Activated effector memory CD4-positive, alpha-beta T cell treated with anti-CD3 and anti-CD28 coated beads, Interleukin-2, amount 50 U/mL, for 16 hours (primary cell): ENCODE measurements around the gene SLC9A8.

ENCODE experiments used
- DNase-seq: peaks from one replicate; pipeline ENCODE4 v3.0.0-alpha.2; 2020

SLC9A8 gene

DNA sequence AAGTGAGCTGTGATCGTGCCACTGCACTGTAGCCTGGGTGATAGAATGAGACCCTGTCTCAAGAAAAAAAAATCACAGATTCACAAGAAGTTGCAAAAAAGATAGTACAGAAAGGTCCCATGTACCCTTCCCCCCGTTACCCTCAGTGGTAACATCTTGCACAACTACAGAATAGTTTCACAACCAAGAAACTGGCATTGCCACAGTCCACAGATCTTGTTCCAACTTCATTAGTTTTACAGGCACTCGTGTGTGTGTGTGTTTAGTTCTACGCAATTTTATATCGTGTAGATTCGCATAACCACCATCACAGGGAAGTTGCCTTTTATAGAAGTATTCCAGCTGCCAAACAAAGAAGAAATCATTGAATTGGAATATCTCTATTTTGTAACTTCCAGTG lies 83.6 kb downstream of the SLC9A8 start:
- no peak for DNase-seq

DNA sequence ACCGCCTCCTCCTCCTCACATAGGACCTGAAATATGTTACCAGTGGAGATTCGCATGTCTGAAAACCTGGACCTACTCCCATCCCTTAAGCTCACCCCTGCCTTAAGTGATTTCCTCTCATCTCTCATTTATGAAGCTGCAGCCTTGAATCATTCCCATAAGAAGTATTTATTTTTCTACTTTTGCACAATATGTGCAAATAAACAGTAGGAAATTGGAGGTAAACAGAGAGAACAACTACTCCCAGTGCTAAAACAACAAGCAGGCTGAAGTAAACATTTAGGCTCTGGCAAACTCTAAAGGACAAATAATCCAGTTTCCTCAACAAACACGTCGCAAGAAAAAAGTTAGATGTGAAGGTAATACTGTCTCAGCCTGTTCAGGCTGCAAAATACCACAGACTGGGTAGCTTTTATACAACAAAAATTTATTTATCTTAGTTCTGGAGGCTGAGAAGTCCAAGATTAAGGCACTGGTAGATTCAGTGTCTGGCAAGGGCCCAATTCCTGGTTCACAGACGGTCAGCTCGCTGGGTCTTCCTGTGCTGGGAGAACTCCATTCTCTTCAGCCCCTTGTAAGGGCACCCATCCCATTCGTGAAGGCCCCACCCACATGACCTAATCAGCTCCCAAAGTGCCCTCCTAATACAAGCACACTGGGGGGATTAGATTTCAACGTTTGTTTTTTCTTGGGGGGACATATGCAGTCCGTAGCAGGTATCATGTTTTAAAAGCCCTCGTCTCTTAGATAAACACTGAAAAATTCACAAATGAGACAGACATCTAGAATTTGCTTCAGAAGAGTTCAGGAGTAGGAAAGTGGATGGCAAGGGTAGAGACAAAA lies 87.1 kb downstream of the SLC9A8 start:
- DNase-seq, result no peak

DNA sequence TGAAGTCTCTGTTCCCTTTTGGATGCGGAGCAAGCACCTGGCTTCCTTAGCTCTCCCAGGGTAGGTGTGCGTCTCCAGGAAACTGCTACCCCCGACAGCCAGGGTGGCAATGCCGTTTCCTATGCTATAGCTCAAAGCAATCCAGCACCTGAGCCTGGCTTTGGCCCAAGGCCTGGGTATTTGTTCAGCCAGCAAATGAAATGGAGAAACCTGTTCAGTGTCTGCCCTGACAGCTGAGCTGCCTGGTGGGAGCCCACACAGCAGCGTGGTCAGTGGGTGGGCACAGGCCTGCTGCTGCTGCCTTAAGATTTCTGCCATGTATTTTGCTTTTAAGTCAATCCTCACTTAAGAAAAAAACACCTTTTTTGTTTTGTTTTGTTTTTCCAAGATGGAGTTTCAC lies 89.0 kb downstream of the SLC9A8 start:
- peak; percentile 50 for DNase-seq

DNA sequence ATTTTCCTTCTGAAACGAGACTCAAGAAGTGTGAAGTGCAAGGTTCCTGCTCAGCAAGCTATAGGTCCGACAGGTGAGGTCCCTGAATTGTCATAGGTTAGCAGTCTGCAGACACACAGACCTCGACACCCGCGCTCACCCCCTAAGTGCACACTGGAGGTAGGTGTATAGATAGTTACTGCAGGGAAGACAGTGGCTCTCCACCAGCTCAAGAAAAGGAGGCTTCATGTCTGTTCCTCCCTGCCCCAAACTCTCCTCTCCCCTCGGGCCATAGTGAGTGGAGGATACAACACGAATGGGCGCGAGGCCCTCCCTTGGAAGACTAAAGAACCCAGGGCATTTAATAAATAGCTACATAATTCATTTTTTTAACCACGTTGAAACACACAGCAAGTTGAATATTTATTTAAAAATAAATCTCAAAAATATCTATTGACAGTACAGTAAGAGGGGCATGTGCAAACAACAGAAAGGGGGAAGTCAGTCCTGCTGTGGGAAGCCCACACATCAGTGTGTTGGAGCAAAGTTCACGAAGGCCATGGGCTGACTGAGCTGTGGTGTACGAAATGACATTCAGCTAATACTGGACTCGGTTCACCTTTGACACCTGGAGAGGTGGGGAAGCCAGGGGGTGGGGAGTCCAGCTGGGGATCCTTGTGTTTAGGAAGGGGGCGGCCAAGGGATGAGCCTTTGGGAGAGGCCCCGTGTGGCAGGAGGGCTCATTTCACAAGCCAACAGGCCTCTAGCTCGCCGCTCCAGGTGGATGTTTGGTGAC lies 92.0 kb downstream of the SLC9A8 start:
- DNase-seq, result peak; percentile 43

DNA sequence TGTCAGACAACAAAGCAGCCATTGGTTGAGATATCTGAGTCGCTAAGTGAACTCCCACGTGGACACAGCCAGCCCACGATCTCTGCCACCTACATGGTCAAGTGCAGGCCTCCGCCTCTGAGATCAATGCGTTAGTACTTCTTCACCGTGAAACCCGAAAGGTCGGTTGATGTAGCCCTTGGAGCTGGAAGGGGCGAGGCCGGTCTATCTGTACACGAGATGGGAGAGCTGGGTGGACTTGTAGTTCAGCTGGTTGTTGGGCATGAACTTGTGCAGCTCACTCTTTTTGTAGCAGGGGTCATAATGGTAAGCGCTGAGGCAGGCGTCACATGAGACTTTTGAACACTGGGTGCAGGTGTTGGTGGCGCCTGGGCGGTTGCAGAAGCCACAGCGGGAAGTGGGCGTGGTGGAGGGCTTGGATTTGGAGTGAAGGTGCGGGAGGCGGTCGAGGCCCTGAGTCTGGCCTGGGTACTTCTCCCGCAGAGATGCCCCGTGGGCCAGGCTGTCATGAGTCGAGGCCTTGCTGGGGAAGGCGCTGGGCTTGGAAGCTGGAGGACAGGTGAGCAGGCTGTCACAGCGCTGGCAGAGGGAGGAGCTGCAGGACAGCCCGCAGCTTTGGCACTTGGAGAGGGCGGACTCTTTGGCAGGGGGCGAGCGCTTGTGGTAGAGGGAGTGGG lies 92.9 kb downstream of the SLC9A8 start:
- peak; percentile 60 for DNase-seq

DNA sequence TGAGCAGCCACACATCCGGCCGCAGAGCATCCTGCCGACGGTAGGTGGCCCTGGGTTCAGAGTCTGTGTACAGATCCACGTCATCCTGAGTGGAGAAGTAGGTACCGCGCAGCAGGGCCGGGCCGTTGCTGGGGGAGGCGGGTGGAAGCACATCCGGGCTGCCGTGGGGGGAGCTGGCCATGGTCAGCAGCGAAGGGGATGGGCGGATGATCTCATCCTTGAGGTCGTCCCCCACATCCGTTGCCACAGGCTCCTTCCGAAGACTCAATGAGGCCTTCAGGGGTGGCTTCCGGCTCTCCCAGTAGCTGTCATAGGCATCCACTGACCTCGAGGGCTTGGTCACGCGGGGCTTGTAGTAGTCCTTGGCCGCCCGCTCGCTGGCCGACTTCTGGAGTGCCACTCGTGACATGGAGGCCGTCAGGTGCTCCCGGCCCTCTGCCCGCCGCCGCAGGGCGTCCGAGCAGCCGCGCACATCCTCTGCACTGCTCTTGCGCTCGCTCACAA lies 93.5 kb downstream of the SLC9A8 start:
- DNase-seq, result peak; percentile 61

DNA sequence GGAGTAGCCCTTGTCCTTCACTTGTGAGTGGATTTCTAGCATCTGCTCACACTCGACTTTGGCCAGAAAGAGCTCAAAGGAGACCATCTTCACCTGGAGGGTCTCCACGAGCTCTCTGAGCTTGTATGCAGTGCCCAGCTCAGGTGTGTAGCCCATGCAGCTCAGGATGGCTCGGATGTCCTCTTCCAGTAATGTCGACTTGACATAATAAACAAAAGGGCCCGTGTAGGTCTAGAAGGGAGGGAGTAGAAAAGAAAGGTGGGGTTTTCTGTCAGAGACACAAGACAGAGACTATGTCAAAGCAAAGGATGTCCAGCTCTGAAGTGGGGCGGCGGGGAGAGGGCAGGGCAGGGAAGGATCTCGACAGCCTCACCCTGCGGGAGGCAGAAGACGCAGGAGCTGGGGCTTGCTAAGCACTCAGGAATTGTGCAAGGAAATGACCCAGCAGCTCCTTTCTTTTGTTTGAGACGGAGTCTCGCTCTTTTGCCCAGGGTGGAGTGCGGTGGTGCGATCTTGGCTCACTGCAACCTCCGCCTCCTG lies 94.1 kb downstream of the SLC9A8 start:
- DNase-seq, result no peak

DNA sequence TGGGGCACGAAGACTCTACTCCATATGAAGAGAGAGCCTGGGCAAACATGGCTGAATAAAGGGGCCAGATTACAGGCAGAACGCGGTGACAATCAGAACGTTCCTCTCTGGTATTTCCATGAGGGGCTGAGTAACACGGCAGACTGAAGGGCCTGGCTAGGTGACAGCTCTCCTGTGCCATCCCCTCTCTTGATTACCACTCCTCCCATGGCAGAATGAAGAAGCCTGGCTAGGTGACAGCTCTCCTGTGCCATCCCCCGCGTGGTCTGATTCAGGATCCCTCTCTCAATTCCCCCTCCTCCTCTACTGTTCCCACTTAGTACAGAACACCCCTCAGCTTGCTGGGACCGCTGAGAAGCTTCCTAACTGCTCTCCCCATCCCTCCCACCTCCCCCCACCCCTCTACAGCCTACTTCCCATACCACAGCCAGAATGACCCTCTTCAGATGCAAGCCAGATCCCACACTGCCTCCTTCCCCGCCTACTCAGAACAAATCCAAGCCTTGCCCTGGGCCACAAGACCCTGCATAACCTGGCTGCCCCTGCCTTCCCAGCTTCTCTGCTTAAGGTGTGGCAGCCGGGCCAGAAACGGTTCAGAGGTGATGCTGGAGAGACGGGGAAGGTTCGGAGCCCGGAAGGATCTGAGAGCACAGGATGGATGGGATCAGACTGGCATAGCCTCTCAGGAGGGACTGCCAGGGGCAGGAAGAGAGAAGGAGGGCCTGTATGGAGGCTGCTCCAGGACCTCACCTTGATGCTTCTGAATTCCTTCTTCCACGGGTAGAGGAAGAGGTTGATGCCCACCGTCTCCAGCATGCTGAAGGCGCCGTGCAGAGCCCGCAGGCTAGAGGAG lies 95.0 kb downstream of the SLC9A8 start:
- no peak for DNase-seq

DNA sequence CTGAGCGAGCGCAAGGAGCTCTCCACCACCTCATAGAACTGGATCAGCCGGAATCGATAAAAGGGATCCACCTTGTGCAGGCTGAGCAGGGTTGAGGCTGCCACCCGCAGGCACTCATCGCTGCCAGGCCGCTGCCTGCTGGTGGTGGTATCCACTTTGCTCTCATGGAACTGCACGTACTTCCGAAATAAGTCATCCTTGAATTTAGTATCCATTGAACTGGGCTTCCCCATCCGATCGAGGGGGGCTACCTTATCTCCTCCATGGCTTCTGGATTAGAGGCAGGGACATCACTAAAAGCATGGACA lies 95.6 kb downstream of the SLC9A8 start:
- no peak for DNase-seq

DNA sequence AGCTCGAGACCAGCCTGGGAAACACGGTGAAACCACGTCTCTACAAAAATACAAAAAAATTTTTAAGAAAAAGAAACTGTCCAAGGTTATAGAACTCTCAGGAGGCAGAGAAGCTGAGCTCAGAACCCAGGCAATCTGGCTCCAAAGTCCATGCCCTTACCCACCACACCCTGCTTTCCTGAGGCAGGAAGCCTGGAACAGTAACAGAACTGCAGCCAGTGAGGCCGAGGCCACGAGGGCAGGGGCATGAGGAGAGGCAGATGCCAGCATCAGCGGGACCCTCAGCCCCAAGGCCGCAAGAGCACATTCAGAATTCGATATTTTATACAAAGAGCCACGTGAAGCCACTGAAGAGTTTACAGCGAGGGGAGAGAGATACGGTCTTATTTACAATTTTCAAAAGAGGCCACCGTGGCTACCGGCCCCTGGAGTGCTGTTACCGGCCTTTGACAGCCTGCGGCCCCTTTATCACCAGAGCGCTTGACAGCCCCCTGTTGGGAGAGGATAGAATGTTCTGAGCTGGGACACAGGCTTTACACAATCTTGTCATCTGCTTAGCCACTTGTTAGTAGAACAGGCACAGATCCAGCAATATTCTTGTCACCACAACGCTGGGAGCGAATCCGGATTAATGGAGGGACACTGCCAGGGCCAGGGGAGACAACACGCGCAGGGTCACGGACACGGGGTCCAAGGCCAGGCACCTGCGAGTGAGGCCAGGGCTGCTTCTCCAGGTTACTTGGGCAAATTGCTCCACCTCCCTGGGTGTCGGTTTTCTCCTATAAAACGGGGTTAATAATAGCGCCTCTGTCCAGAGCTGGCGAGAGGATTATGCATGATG lies 97.1 kb downstream of the SLC9A8 start:
- DNase-seq, result no peak

DNA sequence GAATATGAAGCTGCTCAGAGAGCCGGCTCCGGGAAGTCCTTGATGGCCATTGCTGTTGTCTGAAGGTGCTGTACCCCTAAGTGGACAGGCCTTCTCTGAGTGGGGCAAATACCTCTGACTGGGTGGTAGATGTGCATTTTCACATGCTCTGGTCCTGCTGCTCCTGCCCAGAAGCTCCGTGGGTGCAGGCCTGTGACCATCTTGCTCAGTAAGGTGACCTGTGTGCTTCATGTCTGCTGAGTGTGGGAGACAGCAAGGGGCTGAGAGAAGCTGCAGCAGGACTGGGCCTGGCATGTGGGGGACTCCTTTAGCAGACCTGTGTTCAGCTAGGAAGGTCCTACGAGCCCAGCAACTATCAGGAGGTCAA lies 97.7 kb downstream of the SLC9A8 start:
- DNase-seq, result no peak

DNA sequence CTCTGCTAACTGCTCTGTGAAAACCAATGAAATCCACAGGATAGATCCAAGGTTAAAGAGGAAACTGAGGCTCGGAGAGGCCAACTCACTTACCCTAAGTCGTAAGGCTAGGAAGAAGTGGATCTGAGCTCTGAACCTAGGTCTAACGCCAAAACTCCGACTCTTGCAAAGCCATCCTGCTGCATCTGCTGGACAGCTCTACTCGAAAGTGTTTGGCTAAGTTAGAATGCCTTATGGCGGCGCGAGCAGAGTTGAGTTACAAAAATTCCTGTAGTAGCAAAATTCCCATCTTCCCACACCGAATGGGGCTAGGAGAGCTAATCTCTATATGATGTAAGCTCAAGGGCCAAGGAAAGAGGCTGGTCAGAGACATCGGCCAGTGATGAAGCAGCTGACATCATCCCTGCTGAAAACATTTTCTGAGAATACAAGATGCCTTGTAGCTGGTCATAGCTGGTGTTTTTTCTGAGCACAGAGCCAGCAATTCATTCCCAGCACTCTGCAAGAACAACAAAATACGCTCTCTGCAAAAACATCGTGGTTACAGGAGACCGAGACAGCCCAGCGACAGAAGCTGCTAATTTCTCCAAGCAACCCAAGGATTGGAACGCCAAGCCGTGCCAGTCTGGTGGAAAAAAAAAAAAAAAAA lies 100.9 kb downstream of the SLC9A8 start:
- no peak for DNase-seq

DNA sequence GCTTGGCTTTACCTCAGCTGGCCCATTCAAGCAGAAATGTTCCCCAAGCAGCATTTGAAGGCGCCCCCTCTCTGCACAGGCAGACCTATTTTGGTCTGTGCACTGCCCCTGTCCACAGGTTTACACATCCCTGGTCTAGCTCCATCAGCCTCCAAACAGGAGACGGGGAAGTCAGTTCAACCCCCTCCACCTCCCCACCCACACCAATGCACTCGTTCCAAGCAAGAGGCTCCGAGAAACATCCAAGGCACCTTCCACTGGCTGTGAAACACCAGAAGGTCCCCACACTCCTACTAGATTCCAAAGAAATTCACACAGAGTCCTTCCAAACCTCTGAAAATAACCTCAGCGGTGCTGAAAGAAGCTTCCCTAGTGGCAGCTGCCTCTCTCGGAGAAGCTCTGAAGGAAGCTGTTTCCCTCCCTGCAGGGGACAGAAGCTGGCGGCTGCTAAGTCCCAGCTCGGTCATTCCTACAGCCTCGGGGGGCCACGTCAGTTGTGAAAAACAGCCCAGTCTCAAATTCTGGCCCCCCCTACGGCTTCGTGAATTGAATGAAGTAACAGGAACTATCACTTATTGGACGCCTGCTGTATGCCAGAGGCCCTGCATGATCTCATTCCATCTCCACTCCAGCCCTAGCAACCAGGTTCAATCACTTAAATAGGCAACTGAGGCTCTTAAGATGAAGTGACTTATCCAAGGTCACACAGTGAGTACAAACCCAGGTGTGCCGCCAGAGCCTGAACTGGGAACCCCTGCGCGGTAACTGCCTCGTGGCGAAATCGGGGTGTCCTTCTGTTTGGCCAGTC lies 101.9 kb downstream of the SLC9A8 start:
- DNase-seq, result no peak

DNA sequence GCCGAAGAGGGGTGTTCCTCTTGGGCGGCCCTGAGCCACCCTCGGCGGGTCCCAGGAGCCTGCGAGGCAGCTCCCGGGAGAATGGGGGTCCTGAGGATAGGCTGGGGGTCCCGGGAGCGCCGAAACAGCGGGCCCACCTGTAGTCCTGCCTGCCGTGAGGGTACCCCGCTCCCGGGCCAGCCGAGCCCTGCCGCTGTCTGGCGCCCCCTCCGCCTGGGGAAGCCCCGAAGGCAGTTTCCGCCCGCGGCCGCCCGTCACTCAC lies 102.4 kb downstream of the SLC9A8 start:
- DNase-seq, result peak; percentile 69

DNA sequence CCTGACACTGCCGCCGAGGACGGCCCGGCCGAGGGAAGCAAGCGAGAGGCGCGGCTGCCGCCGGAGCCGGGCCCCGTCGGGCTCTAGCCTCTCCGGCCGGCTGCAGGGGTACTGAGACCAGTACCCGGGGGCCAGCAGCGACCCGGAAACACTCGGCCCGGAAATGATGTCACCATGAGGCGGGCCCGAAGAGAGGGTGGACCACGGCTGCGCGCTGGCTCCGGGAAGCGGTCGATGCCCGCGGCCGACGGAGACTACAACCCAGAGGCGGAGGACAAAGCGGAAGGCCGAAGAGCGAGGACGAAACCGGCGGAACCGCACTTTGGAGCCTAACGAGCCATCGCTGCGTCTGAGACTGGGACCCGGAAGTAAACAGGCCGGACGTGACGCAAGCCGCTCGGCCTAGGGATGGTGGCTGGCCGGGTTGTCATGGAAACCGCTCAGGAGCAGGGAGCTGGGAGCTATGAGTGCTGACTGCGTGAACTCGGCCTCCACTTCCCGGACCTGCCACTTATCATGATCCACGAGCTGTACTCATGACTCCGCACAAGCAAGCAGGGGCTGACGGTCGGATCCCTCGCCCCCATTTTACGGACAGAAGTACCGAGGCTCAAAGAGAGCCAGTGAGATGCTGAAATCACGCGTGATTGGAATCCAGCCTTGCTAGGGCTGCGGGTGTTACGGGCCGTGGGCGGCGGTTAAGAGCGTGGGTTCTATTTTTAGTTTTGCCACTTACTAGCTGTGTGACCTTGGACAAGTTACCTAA lies 102.9 kb downstream of the SLC9A8 start, which contains the start of gene SPATA2:
Gene SPATA2 (minus strand): TSS at position 150 of the 766 bp plus-strand sequence. CDS start 7,039 bp downstream, outside the sequence.
- peak; percentile 97 for DNase-seq

DNA sequence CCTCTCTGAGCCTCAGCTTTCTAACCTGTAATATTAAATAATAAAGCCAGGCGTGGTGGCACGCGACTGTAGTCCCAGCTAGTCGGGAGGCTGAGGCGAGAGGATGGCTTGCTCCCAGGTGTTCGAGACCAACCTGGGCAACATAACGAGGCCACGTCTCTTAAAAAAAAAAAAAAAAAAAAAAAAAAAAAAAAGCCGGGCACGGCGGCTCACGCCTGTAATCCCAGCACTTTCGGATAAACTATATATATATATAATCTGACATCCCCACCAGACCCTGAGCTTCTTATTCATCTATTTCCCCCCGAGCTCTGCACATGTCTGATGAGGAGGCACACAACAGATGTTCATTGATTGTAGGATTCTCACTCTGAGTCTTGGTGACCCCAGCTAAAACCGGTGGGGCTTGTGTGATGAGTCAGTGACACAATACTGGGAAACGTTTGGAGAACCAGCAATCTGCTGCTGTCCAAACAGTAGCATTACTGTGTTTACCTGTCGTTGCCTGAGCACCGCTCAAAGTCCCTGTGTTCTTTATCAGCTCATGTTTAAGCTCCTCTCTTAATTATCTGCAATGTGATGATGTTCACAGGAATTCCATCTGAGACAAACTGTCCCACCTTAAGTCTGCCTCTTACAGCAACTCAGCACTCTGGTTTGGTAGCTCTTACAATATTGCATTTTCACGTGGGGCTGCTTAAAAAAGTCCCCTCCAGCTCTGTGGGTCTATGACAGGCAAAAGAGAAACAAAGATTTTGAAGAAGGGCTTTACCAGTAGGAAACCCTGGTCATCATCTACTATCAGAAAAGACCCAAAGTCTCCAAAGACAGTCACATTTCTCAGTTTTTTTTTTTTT lies 103.7 kb downstream of the SLC9A8 start:
- no peak for DNase-seq

DNA sequence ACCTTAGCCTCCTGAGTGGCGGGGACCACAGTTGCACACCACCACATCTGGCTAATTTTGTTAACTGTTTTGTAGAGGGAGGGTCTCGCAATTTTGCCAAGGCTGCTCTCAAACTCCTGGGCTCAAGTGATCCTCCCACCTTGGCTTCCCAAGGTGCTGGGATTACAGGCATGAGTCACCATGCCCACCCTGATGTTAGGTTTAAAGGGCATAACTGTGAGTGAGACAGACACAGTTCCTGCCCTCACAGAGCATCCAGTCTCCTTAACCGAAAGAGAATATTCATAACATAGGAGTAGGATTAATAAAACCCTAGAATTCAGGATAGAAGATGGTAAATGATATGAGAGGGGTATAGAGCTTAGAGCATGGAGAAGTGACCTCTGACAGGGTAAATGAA lies 105.8 kb downstream of the SLC9A8 start:
- no peak for DNase-seq

DNA sequence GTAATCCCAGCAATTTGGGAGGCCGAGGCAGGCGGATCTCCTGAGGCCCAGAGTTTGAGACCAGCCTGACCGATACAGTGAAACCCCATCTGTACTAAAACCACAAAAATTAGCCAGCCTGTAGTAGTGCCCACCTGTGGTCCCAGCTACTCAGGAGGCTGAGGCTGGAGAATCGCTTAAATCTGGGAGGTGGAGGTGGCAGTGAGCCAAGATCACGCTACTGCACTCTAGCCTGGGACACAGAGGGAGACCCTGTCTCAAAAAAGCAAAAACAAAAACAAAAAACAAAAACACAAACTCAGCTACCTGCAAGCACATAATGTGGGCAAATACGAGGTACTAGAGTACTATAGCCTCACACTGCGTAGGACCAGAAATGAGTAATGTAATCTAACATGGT lies 106.4 kb downstream of the SLC9A8 start:
- DNase-seq, result no peak
